DMS114 treated with DMSO at 0.1 percent for 48 hours (cell line): ENCODE data around the gene DCAF6.
A peak's percentile ranks its signal among the peaks of the same experiment; 100 is the strongest.
"Not testable (repeated sequence)": the region's sequence is repeated elsewhere in the genome, so short reads cannot be mapped to it uniquely, and the experiment has no call there.

Source experiments
- DNase-seq: peaks from one replicate; lab custom pipeline; 2025; ENCODE audit not compliant: unreplicated experiment; lab: John Stamatoyannopoulos, UW

The DCAF6 gene

GRCh38 chr1:168009322-168009721 is 72.8 kb downstream of the DCAF6 start:
- DNase-seq: no peak

- DNase-seq: no peak
Measured at GRCh38 chr1:168019407-168019806, 82.9 kb downstream of the DCAF6 start.

- DNase-seq: no peak
Measured at GRCh38 chr1:168031198-168031597, 94.7 kb downstream of the DCAF6 start.

- DNase-seq: no peak
Measured at GRCh38 chr1:168031627-168032026, 95.1 kb downstream of the DCAF6 start.

GRCh38 chr1:168032029-168032428 is 95.5 kb downstream of the DCAF6 start:
- DNase-seq: no peak

- no peak for DNase-seq
Measured at GRCh38 chr1:168035345-168035744, 98.9 kb downstream of the DCAF6 start.

GRCh38 chr1:168042362-168042761 is 105.9 kb downstream of the DCAF6 start:
- no peak for DNase-seq

- no peak for DNase-seq
Measured at GRCh38 chr1:168045311-168045710, 108.8 kb downstream of the DCAF6 start.

GRCh38 chr1:168050307-168050706 is 113.8 kb downstream of the DCAF6 start:
- no peak for DNase-seq

- DNase-seq: no peak
Measured at GRCh38 chr1:168050880-168051279, 114.4 kb downstream of the DCAF6 start.

- DNase-seq: no peak
Measured at GRCh38 chr1:168053681-168054080, 117.2 kb downstream of the DCAF6 start.

- no peak for DNase-seq
Measured at GRCh38 chr1:168054117-168054516, 117.6 kb downstream of the DCAF6 start.

- not testable (repeated sequence) for DNase-seq
Measured at GRCh38 chr1:168056152-168056551, 119.7 kb downstream of the DCAF6 start.

GRCh38 chr1:168057355-168057754 is 120.9 kb downstream of the DCAF6 start:
- no peak for DNase-seq

- no peak for DNase-seq
Measured at GRCh38 chr1:168057921-168058320, 121.4 kb downstream of the DCAF6 start.

- DNase-seq: no peak
Measured at GRCh38 chr1:168064216-168064615, 127.7 kb downstream of the DCAF6 start.

GRCh38 chr1:168065506-168065905 is 129.0 kb downstream of the DCAF6 start:
- DNase-seq: no peak

- no peak for DNase-seq
Measured at GRCh38 chr1:168069384-168069783, 132.9 kb downstream of the DCAF6 start.

- no peak for DNase-seq
Measured at GRCh38 chr1:168079761-168080160, 143.3 kb downstream of the DCAF6 start.

GRCh38 chr1:168081373-168082007 is 145.0 kb downstream of the DCAF6 start:
- no peak for DNase-seq

GRCh38 chr1:168082008-168082876 is 145.8 kb downstream of the DCAF6 start:
- DNase-seq: peak; percentile 71
